HEK293T (cell line): ENCODE results near the gene SMAP2.

Source experiments
- CTCF ChIA-PET: fragments of 350-600 bp; formaldehyde crosslinking; extraction: SDS; loops from one replicate; lab custom pipeline; 2021; ENCODE audit warnings: antibody characterized with exemption, inconsistent platforms; lab: Yijun Ruan, JAX
- POLR2A ChIA-PET: fragments of 350-600 bp; formaldehyde crosslinking; extraction: SDS; loops from one replicate; lab custom pipeline; 2020; ENCODE audit warnings: antibody characterized with exemption, inconsistent platforms; lab: Yijun Ruan, JAX
- DNase-seq: peaks from one replicate; pipeline ENCODE4 v3.0.0; 2012; ENCODE audit warnings: mixed read lengths; ENCODE audit errors: extremely low spot score
- ARNT ChIP-seq: fragments of 450-650 bp; IDR thresholded peaks from 2 replicates; pipeline ENCODE4 v1.6.1; 2017; ENCODE audit warnings: mild to moderate bottlenecking
- BHLHE40 ChIP-seq: fragments of 450-650 bp; IDR thresholded peaks from 2 replicates; pipeline ENCODE4 v1.6.1; 2016; ENCODE audit warnings: mild to moderate bottlenecking, moderate library complexity, borderline replicate concordance
- CTBP1 ChIP-seq: fragments of 450-650 bp; IDR thresholded peaks from 2 replicates; pipeline ENCODE4 v1.6.1; 2016; ENCODE audit warnings: borderline replicate concordance
- ELF4 ChIP-seq: fragments of 450-650 bp; IDR thresholded peaks from 2 replicates; pipeline ENCODE4 v1.6.1; 2017; ENCODE audit warnings: antibody characterized with exemption
- FOXA1 ChIP-seq: fragments of 450-650 bp; IDR thresholded peaks from 2 replicates; pipeline ENCODE4 v1.6.1; 2016; ENCODE audit warnings: mild to moderate bottlenecking
- FOXK2 ChIP-seq: fragments of 450-650 bp; IDR thresholded peaks from 2 replicates; pipeline ENCODE4 v1.6.1; 2016; ENCODE audit warnings: mild to moderate bottlenecking
- FOXM1 ChIP-seq: fragments of 450-650 bp; IDR thresholded peaks from 2 replicates; pipeline ENCODE4 v1.6.1; 2017; ENCODE audit warnings: mild to moderate bottlenecking, borderline replicate concordance
- HDGF ChIP-seq: fragments of 450-650 bp; IDR thresholded peaks from 2 replicates; pipeline ENCODE4 v1.6.1; 2017; ENCODE audit warnings: antibody characterized with exemption, borderline replicate concordance
- L3MBTL2 ChIP-seq: fragments of 450-650 bp; conservative IDR thresholded peaks from 2 replicates; pipeline ENCODE4 v1.6.1; 2016; ENCODE audit warnings: mild to moderate bottlenecking
- LEF1 ChIP-seq: fragments of 450-650 bp; IDR thresholded peaks from 2 replicates; pipeline ENCODE4 v1.6.1; 2017; ENCODE audit warnings: mild to moderate bottlenecking, borderline replicate concordance
- NFRKB ChIP-seq: fragments of 450-650 bp; IDR thresholded peaks from 2 replicates; pipeline ENCODE4 v1.6.1; 2016; ENCODE audit warnings: mild to moderate bottlenecking, moderate library complexity
- PKNOX1 ChIP-seq: fragments of 450-650 bp; IDR thresholded peaks from 2 replicates; pipeline ENCODE4 v1.6.1; 2016
- SP1 ChIP-seq: fragments of 450-650 bp; IDR thresholded peaks from 2 replicates; pipeline ENCODE4 v1.6.1; 2017
- SUZ12 ChIP-seq: fragments of 450-650 bp; IDR thresholded peaks from 2 replicates; pipeline ENCODE4 v1.6.1; 2016; ENCODE audit warnings: mild to moderate bottlenecking
- TARDBP ChIP-seq: fragments of 450-650 bp; IDR thresholded peaks from 2 replicates; pipeline ENCODE4 v1.6.1; 2016
- ZNF384 ChIP-seq: fragments of 450-650 bp; IDR thresholded peaks from 2 replicates; pipeline ENCODE4 v1.6.1; 2016

SMAP2 gene

GRCh38 chr1:40438391-40439015 is 65.0 kb downstream of the SMAP2 start:
- ChIA-PET POLR2A (interaction anchor here (1.7 kb wide), 1 partner anchor 12 kb away, joined by 5 read pairs; the partner anchor contains the start of gene ZFP69B), CTCF (interaction anchor here (0.6 to 2.1 kb wide), 14 partner anchors 10 to 464 kb away, joined by 3 to 10 read pairs (median 4); partner anchors contain the start of genes PPT1 and ZFP69B)
- TF ChIP-seq HDGF = no peak
- TF ChIP-seq ZNF384 = no peak
- TF ChIP-seq FOXA1 = no peak
- TF ChIP-seq FOXK2 = no peak
- TF ChIP-seq LEF1 = no peak
- TF ChIP-seq CTBP1 = no peak
- no peak for TF ChIP-seq TARDBP
- TF ChIP-seq SUZ12 = no peak
- TF ChIP-seq PKNOX1 = no peak
- no peak for TF ChIP-seq ARNT
- TF ChIP-seq FOXM1 = no peak
- DNase-seq = peak; percentile 57

- TF ChIP-seq HDGF = no peak
- no peak for TF ChIP-seq ELF4
- TF ChIP-seq PKNOX1 = no peak
- no peak for TF ChIP-seq ZNF384
- no peak for TF ChIP-seq NFRKB
- TF ChIP-seq FOXM1 = no peak
- no peak for TF ChIP-seq LEF1
- TF ChIP-seq FOXA1 = no peak
- no peak for TF ChIP-seq FOXK2
- TF ChIP-seq TARDBP = no peak
- TF ChIP-seq ARNT = no peak
- no peak for TF ChIP-seq L3MBTL2
- TF ChIP-seq CTBP1 = no peak
- no peak for TF ChIP-seq BHLHE40
- TF ChIP-seq SP1 = no peak
- no peak for TF ChIP-seq SUZ12
- no peak for DNase-seq
- ChIA-PET POLR2A (no interaction called here), CTCF (interaction anchor here (1.2 to 1.7 kb wide), 3 partner anchors 11 to 287 kb away, joined by 3 to 6 read pairs (median 3); partner anchors contain the start of gene ZFP69B)
Measured at GRCh38 chr1:40439247-40439646, 65.7 kb downstream of the SMAP2 start.

- peak; percentile 96 for DNase-seq
- TF ChIP-seq FOXM1 (no peak), L3MBTL2 (peak; percentile 91), ZNF384 (no peak)
- ChIA-PET POLR2A (interaction anchor here (0.6 to 2.2 kb wide), 25 partner anchors 9 to 306 kb away, joined by 3 to 30 read pairs (median 4); partner anchors contain the start of genes EXO5, NFYC, SMAP2 and ZFP69), CTCF (interaction anchor here (0.7 to 1.2 kb wide), 5 partner anchors 10 to 306 kb away, joined by 3 to 7 read pairs (median 4); no protein-coding TSS in a partner anchor)
Measured at GRCh38 chr1:40449684-40450494, 76.4 kb downstream of the SMAP2 start, which contains the start of gene ZFP69B. Gene ZFP69B, plus strand, starts transcription at chr1:40450476. Its CDS starts 486 bp downstream, at chr1:40450962.

- POLR2A ChIA-PET = interaction anchor here (0.6 to 2.2 kb wide), 25 partner anchors 10 to 307 kb away, joined by 3 to 30 read pairs (median 4); partner anchors contain the start of genes EXO5, NFYC, SMAP2 and ZFP69
- CTCF ChIA-PET = interaction anchor here (0.6 to 1.2 kb wide), 7 partner anchors 11 to 307 kb away, joined by 3 to 7 read pairs (median 4); no protein-coding TSS in a partner anchor
- no peak for TF ChIP-seq ARNT
- TF ChIP-seq HDGF = no peak
- TF ChIP-seq FOXM1 = no peak
- TF ChIP-seq FOXA1 = no peak
- TF ChIP-seq BHLHE40 = no peak
- TF ChIP-seq L3MBTL2 = no peak
- no peak for TF ChIP-seq SUZ12
- TF ChIP-seq ZNF384 = no peak
- TF ChIP-seq LEF1 = no peak
- no peak for TF ChIP-seq CTBP1
- TF ChIP-seq SP1 = no peak
- no peak for TF ChIP-seq ELF4
- TF ChIP-seq NFRKB = no peak
- no peak for TF ChIP-seq TARDBP
- TF ChIP-seq FOXK2 = no peak
- no peak for TF ChIP-seq PKNOX1
- peak; percentile 16 for DNase-seq
Measured at GRCh38 chr1:40450495-40451237, 77.1 kb downstream of the SMAP2 start.

GRCh38 chr1:40451238-40451585 is 77.7 kb downstream of the SMAP2 start:
- CTCF ChIA-PET = interaction anchor here (1.0 kb wide), 1 partner anchor 13 kb away, joined by 4 read pairs; no protein-coding TSS in a partner anchor
- no peak for DNase-seq
- TF ChIP-seq PKNOX1 (no peak), HDGF (no peak), ELF4 (no peak), CTBP1 (no peak), FOXK2 (no peak), LEF1 (no peak), FOXM1 (no peak), BHLHE40 (no peak)
- POLR2A ChIA-PET = interaction anchor here (1.2 to 2.2 kb wide), 7 partner anchors 11 to 81 kb away, joined by 3 to 30 read pairs (median 7); partner anchors contain the start of genes EXO5, SMAP2, ZFP69 and ZNF684
